ENCODE data around the gene RHPN2. TPM values are rescaled to one million over a fixed set of nuclear protein-coding genes. Genes with fewer than 3 reads are reported as not detected.

RHPN2 gene
- total and polyA plus RNA-seq, 5 donors = 1.6 to 3.1 (median 1.8) TPM

GRCh38 chr19:33064458-33064791 is 263 bp downstream of the RHPN2 start:
- Histone ChIP-seq H3K27me3 (ENCODE audit: control insufficient read depth, insufficient read depth) (no peaks in the 10 kb centered on the region), H3K4me3 (ENCODE audit: low read length) (peak overlapping the region; percentile 99), H3K9me3 (ENCODE audit: control insufficient read depth, low read length) (no peaks in the 10 kb centered on the region), H3K4me1 (ENCODE audit: control insufficient read depth, insufficient read depth, low read length) (no peaks in the 10 kb centered on the region), H3K27ac (ENCODE audit: low read length) (no peak overlapping the region)
- intact Hi-C loops (cut with DNase I) = no loop called here
- WGBS = 2% methylated on average over 35 of the region's 35 CpGs
- DNase-seq = peak; percentile 23 to 72 (median 72)
- peak; percentile 45 to 59 for ATAC-seq

- DNase-seq (peak in 1 of 3 donors; percentile 52), ATAC-seq (no peak)
- no peaks in the 10 kb centered on the region for H3K4me1 ChIP-seq (ENCODE audit: control insufficient read depth, insufficient read depth, low read length)
- no peaks in the 10 kb centered on the region for H3K9me3 ChIP-seq (ENCODE audit: control insufficient read depth, low read length)
- 4% methylated on average over 56 of the region's 56 CpGs for WGBS
- intact Hi-C loops (cut with DNase I) = no loop called here
- H3K4me3 ChIP-seq (ENCODE audit: low read length) = peak overlapping the region; percentile 99
- H3K27me3 ChIP-seq (ENCODE audit: control insufficient read depth, insufficient read depth) = no peaks in the 10 kb centered on the region
- no peak overlapping the region for H3K27ac ChIP-seq (ENCODE audit: low read length)
These were observed 783 bp downstream of the RHPN2 start for GRCh38 chr19:33063753-33064457.

- intact Hi-C loops (cut with DNase I) = no loop called here
- ATAC-seq (no peak), DNase-seq (peak in 1 of 3 donors; percentile 26)
- Histone ChIP-seq H3K9me3 (ENCODE audit: control insufficient read depth, low read length) (no peaks in the 10 kb centered on the region), H3K4me3 (ENCODE audit: low read length) (peak overlapping the region; percentile 99), H3K4me1 (ENCODE audit: control insufficient read depth, insufficient read depth, low read length) (no peaks in the 10 kb centered on the region), H3K27ac (ENCODE audit: low read length) (no peak overlapping the region), H3K27me3 (ENCODE audit: control insufficient read depth, insufficient read depth) (no peaks in the 10 kb centered on the region)
- WGBS = 9% methylated on average over 7 of the region's 7 CpGs
These were observed 1.3 kb downstream of the RHPN2 start for GRCh38 chr19:33063356-33063752.

GRCh38 chr19:33062902-33063301 is 1.8 kb downstream of the RHPN2 start:
- H3K4me3 ChIP-seq (ENCODE audit: low read length) = no peak overlapping the region
- H3K9me3 ChIP-seq (ENCODE audit: control insufficient read depth, low read length) = no peaks in the 10 kb centered on the region
- intact Hi-C loops (cut with DNase I) = no loop called here
- no peaks in the 10 kb centered on the region for H3K27me3 ChIP-seq (ENCODE audit: control insufficient read depth, insufficient read depth)
- ATAC-seq = no peak
- DNase-seq = peak in 1 of 3 donors; percentile 13
- WGBS = 86% methylated on average over 5 of the region's 5 CpGs
- H3K4me1 ChIP-seq (ENCODE audit: control insufficient read depth, insufficient read depth, low read length) = no peaks in the 10 kb centered on the region
- no peak overlapping the region for H3K27ac ChIP-seq (ENCODE audit: low read length)

- 87% methylated on average over 5 of the region's 5 CpGs for WGBS
- ATAC-seq (no peak), DNase-seq (no peak)
- H3K9me3 ChIP-seq (ENCODE audit: control insufficient read depth, low read length) = no peaks in the 10 kb centered on the region
- no peaks in the 10 kb centered on the region for H3K4me1 ChIP-seq (ENCODE audit: control insufficient read depth, insufficient read depth, low read length)
- H3K27ac ChIP-seq (ENCODE audit: low read length) = no peak overlapping the region
- intact Hi-C loops (cut with DNase I) = no loop called here
- no peak overlapping the region for H3K4me3 ChIP-seq (ENCODE audit: low read length)
- no peaks in the 10 kb centered on the region for H3K27me3 ChIP-seq (ENCODE audit: control insufficient read depth, insufficient read depth)
These were observed 4.1 kb downstream of the RHPN2 start for GRCh38 chr19:33060586-33060985.

- ATAC-seq = peak; percentile 82 to 88
- WGBS = 25% methylated on average over 2 of the region's 2 CpGs
- no peaks in the 10 kb centered on the region for H3K27me3 ChIP-seq (ENCODE audit: control insufficient read depth, insufficient read depth)
- H3K4me3 ChIP-seq (ENCODE audit: low read length) = no peak overlapping the region
- intact Hi-C loops (cut with DNase I) = no loop called here
- H3K4me1 ChIP-seq (ENCODE audit: control insufficient read depth, insufficient read depth, low read length) = no peaks in the 10 kb centered on the region
- H3K9me3 ChIP-seq (ENCODE audit: control insufficient read depth, low read length) = no peaks in the 10 kb centered on the region
- no peak overlapping the region for H3K27ac ChIP-seq (ENCODE audit: low read length)
- DNase-seq = peak in 2 of 3 donors; percentile 16 to 67
These were observed 9.0 kb downstream of the RHPN2 start for GRCh38 chr19:33055718-33056117.

- DNase-seq (no peak), ATAC-seq (no peak)
- Histone ChIP-seq H3K4me1 (ENCODE audit: control insufficient read depth, insufficient read depth, low read length) (no peaks in the 10 kb centered on the region), H3K9me3 (ENCODE audit: control insufficient read depth, low read length) (no peaks in the 10 kb centered on the region), H3K27ac (ENCODE audit: low read length) (no peak overlapping the region), H3K4me3 (ENCODE audit: low read length) (no peak overlapping the region), H3K27me3 (ENCODE audit: control insufficient read depth, insufficient read depth) (no peaks in the 10 kb centered on the region)
- WGBS = 80% methylated on average over 8 of the region's 8 CpGs
- intact Hi-C loops (cut with DNase I) = no loop called here
These were observed 10.1 kb downstream of the RHPN2 start for GRCh38 chr19:33054623-33055022.

GRCh38 chr19:33052352-33052972 is 12.2 kb downstream of the RHPN2 start:
- no peak overlapping the region for H3K27ac ChIP-seq (ENCODE audit: low read length)
- no peak overlapping the region for H3K4me3 ChIP-seq (ENCODE audit: low read length)
- no peaks in the 10 kb centered on the region for H3K4me1 ChIP-seq (ENCODE audit: control insufficient read depth, insufficient read depth, low read length)
- H3K27me3 ChIP-seq (ENCODE audit: control insufficient read depth, insufficient read depth) = no peaks in the 10 kb centered on the region
- 65% methylated on average over 8 of the region's 8 CpGs for WGBS
- DNase-seq = peak in 2 of 3 donors; percentile 29 to 69
- ATAC-seq = peak in 1 of 2 donors; percentile 15
- intact Hi-C loops (cut with DNase I) = no loop called here
- H3K9me3 ChIP-seq (ENCODE audit: control insufficient read depth, low read length) = no peaks in the 10 kb centered on the region

GRCh38 chr19:33050110-33050509 is 14.6 kb downstream of the RHPN2 start:
- Histone ChIP-seq H3K27me3 (ENCODE audit: control insufficient read depth, insufficient read depth) (no peaks in the 10 kb centered on the region), H3K27ac (ENCODE audit: low read length) (no peak overlapping the region), H3K9me3 (ENCODE audit: control insufficient read depth, low read length) (no peaks in the 10 kb centered on the region), H3K4me1 (ENCODE audit: control insufficient read depth, insufficient read depth, low read length) (no peaks in the 10 kb centered on the region), H3K4me3 (ENCODE audit: low read length) (no peak overlapping the region)
- DNase-seq (no peak), ATAC-seq (no peak)
- WGBS = over 99% methylated on average over 3 of the region's 3 CpGs
- intact Hi-C loops (cut with DNase I) = no loop called here

GRCh38 chr19:33048806-33049676 is 15.6 kb downstream of the RHPN2 start:
- intact Hi-C loops (cut with DNase I) = no loop called here
- ATAC-seq (no peak), DNase-seq (no peak)
- no peaks in the 10 kb centered on the region for H3K4me1 ChIP-seq (ENCODE audit: control insufficient read depth, insufficient read depth, low read length)
- no peak overlapping the region for H3K27ac ChIP-seq (ENCODE audit: low read length)
- 58% methylated on average over 15 of the region's 15 CpGs for WGBS
- H3K27me3 ChIP-seq (ENCODE audit: control insufficient read depth, insufficient read depth) = no peaks in the 10 kb centered on the region
- H3K9me3 ChIP-seq (ENCODE audit: control insufficient read depth, low read length) = no peaks in the 10 kb centered on the region
- no peak overlapping the region for H3K4me3 ChIP-seq (ENCODE audit: low read length)

- H3K4me1 ChIP-seq (ENCODE audit: control insufficient read depth, insufficient read depth, low read length) = no peaks in the 10 kb centered on the region
- no peaks in the 10 kb centered on the region for H3K27me3 ChIP-seq (ENCODE audit: control insufficient read depth, insufficient read depth)
- DNase-seq = no peak
- no peaks in the 10 kb centered on the region for H3K9me3 ChIP-seq (ENCODE audit: control insufficient read depth, low read length)
- intact Hi-C loops (cut with DNase I) = no loop called here
- WGBS = 77% methylated on average over 8 of the region's 8 CpGs
- H3K27ac ChIP-seq (ENCODE audit: low read length) = no peak overlapping the region
- ATAC-seq = peak in 1 of 2 donors; percentile 77
- no peak overlapping the region for H3K4me3 ChIP-seq (ENCODE audit: low read length)
These were observed 17.3 kb downstream of the RHPN2 start for GRCh38 chr19:33047422-33047821.

All from right cardiac atrium (tissue), 5 donors.